Measurements from ENCODE around the gene BUB1.

- TF ChIP-seq CTCF (IDR thresholded peaks at IDR 0.05) (no peak), POLR2A (IDR thresholded peaks at IDR 0.05) (no peak)
Measured at GRCh38 chr2:110682872-110683271, 5.0 kb upstream of the BUB1 start.
